Fibroblast of lung (primary cell): Measurements from ENCODE around the gene MRPS25.

Experiments used
- CTCF ChIP-seq, 2 donors: IDR thresholded peaks in 1 of 2; conservative IDR thresholded peaks in 1 of 2; 1 replicate in 1 of 2; 2 replicates in 1 of 2; pipeline ENCODE4 v1.5.1; 2011 to 2012; ENCODE audit warnings: low read length in 2 of 2, control low read depth in 1 of 2, inconsistent platforms in 1 of 2, low read depth in 1 of 2, mild to moderate bottlenecking in 1 of 2
- EZH2 ChIP-seq: IDR thresholded peaks from 2 replicates; pipeline ENCODE4 v1.5.1; 2012; ENCODE audit warnings: low read length, control low read depth, mild to moderate bottlenecking; ENCODE audit errors: missing control alignments

DNA sequence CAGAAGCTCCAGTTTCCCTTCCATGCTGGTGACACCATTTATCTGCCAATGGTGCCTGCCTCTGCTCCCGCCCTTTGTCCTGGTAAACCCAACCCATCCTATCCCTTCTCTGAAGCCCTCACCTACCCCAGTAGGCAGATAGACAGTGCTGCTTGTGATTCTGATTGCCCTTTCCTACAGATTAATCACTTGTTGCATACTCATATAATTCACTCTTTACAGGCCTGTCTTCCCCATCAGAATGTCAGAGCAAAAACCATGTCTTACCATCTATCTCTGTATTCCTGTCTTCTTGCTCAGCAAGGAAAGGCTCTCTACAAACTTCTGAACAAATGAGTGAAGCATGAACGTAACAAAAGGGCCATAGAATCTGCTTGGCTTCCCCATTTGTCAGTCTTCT is 47.9 kb downstream of the MRPS25 start:
- TF ChIP-seq CTCF (conservative IDR thresholded peaks at IDR 0.05 in 1 of 2, IDR thresholded peaks at IDR 0.05 in 1 of 2; ENCODE audit: low read depth in 1 of 2, low read length in 2 of 2) (no peak), EZH2 (no peak)
